RCC 7860 (cell line): ENCODE results near the gene MAGEB17.
"Not testable (repeated sequence)": the region's sequence is repeated elsewhere in the genome, so short reads cannot be mapped to it uniquely, and the experiment has no call there.

Source experiments
- DNase-seq: peaks from one replicate; pipeline ENCODE4 v3.0.0-alpha.2; 2015; ENCODE audit warnings: low spot score
- FAIRE-seq: peaks from 2 replicates; lab custom pipeline; 2012; peaks lifted over from hg19 to GRCh38; lab: Jason Lieb, UNC

The MAGEB17 gene

DNA sequence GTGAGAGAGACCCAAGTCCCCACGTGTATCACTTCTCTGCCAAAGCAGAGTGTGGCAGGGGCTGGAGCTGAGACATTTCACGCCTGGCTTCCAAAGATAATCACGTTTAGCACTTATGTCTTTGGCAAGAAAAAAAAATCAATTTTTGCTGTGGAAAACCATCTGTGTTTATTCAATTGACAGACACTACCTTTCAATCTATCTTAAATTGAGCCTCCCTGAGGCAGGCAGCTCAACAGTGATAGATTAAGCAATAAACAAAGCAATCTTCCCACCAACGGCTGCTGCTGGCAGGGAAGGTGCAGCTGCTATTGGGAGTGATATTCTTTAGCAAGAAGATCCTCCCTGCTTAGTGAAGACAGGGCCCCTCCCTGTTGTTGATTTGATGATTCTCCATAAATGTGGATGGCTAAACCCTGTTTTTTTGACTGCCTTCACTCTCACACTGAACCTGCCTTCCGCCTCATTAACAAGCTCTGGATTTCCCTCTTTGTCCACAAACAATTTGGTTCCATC is 11.6 kb upstream of the MAGEB17 start:
- no peak for DNase-seq
- FAIRE-seq: no peak

GRCh38 chrX:16156692-16157331 is 10.5 kb upstream of the MAGEB17 start:
- no peak for DNase-seq
- no peak for FAIRE-seq

- FAIRE-seq (peak; percentile 99), DNase-seq (peak; percentile 95)
Measured at GRCh38 chrX:16160729-16161128, 6.6 kb upstream of the MAGEB17 start.

DNA sequence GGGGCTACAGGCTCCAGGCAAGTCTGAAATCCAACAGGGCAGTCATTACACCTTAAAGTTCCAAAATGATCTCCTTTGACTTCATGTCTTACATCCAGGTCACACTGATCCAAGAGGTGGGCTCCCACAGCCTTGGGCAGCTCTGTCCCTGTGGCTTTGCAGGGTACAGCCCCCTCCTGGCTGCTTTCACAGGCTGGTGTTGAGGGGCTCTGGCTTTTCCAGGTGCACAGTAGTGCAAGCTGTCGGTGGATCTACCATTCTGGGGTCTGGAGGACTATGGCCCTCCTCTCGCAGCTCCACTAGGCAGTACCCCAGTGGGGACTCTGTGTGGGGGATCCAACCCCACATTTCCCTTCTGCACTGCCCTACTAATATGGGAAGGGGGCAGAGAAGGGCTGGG is 6.1 kb upstream of the MAGEB17 start:
- not testable (repeated sequence) for FAIRE-seq

GRCh38 chrX:16162391-16162790 is 4.9 kb upstream of the MAGEB17 start:
- FAIRE-seq (no peak), DNase-seq (no peak)

More for the DNA sequence above, 6.1 kb upstream of the MAGEB17 start:
- not testable (repeated sequence) for DNase-seq

DNA sequence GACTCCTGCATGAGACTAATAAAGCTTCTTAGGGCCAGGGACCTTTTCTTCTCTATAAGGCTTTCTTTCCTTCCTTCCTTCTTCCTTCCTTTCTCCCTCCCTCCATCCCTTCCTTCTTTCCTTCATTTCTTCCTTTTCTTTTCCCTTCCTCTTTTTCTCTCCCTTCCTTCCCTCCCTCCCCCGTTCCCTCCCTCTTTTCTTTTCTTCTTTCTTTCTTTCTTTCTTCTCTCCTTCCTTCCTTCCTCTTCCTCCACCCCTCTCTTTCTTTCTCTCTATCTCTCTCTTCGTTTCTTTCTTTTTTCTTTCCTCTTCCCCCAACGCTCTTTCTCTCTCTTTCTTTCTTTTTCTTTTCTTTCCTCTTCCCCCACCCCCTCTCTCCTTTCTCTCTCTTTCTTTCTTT is 2.5 kb upstream of the MAGEB17 start:
- FAIRE-seq (no peak), DNase-seq (no peak)

DNA sequence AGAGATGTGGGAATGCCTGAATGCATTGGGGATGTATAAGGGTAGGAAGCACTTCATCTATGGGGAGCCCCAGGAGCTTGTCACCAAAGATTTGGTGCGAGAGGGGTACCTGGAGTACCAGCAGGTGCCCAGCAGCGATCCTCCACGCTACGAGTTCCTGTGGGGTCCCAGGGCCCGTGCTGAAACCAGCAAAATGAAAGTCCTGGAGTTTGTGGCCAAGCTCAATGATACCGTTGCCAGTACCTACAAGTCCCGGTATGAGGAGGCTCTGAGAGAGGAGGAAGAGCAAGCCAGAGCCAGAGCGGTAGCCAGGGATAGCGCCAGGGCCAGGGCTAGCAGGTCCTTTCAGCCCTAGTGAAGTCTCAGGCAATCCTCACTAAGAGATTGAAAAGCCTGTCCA is 3.8 kb downstream of the MAGEB17 start:
- DNase-seq: no peak
- no peak for FAIRE-seq

GRCh38 chrX:16171944-16172343 is 4.7 kb downstream of the MAGEB17 start:
- DNase-seq (no peak), FAIRE-seq (no peak)

- FAIRE-seq (no peak), DNase-seq (no peak)
Measured at GRCh38 chrX:16172391-16172790, 5.1 kb downstream of the MAGEB17 start.

DNA sequence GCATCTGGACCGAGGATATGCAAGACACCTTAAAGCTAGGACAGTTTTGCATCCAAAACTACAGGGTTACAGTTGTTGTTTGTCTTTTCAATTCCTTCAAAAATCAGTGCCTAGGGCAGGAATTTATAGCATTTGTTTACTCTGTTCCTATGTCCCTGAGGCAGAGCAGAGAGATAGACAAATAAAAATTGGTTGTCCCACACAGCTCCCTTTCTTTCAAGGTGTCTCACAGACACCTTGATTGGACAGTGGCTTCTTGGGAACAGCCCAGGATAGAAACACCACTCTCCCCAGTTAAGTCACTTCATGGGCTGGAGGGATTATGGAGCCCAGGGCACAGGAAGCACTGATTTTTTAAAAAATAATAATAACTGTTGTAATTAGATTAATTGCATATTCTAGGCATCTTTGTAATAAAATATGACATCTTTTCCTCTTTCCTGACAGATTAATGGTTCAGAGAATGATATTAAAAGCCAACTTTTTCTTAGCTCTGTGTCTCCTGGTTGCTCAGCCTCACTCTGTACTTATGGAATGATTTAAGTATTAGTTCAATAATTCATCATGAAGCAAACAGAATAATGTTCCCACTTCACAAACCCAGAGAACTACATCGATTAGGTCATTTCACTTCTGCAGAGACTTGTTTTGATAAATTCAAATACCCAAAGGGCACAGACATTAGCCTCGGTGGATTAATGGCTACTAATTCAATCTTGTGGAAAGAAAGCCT is 8.2 kb downstream of the MAGEB17 start:
- FAIRE-seq (no peak), DNase-seq (no peak)

GRCh38 chrX:16177260-16177659 is 10.0 kb downstream of the MAGEB17 start:
- no peak for FAIRE-seq
- DNase-seq: no peak

DNA sequence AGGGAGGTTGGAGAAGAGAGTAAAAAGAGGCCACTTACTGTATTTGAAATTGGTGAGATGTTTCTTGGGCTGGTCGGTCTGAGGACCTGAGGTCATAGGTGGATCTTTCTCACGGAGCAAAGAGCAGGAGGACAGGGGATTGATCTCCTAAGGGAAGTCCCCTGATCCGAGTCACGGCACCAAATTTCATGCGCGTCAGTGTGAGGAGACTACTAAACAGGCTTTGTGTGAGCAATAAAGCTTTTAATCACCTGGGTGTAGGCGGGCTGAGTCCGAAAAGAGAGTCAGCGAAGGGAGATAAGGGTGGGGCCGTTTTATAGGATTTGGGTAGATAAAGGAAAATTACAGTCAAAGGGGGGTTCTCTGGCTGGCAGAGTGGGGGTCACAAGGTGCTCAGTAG is 16.6 kb downstream of the MAGEB17 start:
- not testable (repeated sequence) for DNase-seq, FAIRE-seq

GRCh38 chrX:16185725-16186136 is 18.4 kb downstream of the MAGEB17 start:
- DNase-seq (peak; percentile 87), FAIRE-seq (peak; percentile 97)

- DNase-seq: no peak
- FAIRE-seq: no peak
Measured at GRCh38 chrX:16186380-16187007, 19.2 kb downstream of the MAGEB17 start.

DNA sequence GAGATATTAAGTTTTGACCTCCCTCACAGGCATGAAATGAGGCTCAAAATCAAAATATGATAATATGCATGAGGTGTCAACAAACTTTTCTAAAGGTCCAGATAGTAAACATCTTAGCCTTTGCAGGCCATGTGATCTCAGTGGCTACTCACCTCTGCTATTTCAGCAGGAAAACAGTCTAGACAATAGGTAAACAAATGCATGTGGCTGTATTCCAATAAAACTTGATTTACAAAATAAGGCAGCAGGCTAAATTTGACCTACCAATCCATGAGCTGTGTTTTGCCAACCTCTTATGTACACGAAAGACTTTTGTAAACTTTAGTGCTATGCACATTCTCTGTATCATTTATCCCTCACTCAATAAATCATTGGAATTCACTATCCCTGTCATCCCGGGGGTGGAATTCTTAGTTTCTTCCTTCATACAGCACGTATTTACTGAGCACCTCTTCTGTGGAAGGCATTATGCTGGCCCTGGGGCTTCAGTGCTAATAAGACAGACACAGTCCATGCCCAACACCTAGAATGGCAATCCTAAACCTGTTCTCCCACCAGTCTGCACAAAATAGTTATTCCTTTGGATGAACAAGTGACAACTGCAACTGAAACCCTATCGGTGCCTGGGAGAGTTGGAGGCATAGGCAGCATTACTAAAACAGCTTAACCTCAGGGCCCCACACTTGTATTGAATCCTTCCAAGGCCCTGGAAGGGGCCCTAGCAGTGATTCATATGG is 19.9 kb downstream of the MAGEB17 start:
- DNase-seq: no peak
- no peak for FAIRE-seq

- FAIRE-seq (no peak), DNase-seq (no peak)
Measured at GRCh38 chrX:16188687-16189086, 21.4 kb downstream of the MAGEB17 start.

GRCh38 chrX:16191605-16192004 is 24.3 kb downstream of the MAGEB17 start:
- FAIRE-seq (no peak), DNase-seq (no peak)

DNA sequence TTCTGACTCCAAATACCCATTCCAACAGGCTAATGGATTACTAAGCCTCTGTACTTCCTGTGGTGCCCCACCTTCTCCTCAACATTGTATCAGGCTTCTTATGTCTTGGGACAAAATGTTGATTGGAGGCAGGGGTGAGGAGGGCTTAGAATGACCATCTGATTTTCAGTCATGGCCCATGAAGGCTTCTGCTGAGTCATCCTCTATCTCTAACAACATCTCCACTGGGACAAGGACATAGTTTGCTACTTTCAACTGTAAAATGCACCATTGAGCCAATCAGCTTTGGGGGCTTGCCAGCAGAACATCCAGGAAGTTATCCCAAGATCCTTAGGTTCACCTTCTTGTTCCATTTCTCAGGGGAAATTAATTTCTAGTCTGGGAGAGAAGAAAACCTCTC is 29.5 kb downstream of the MAGEB17 start:
- no peak for DNase-seq
- FAIRE-seq: no peak

- no peak for DNase-seq
- FAIRE-seq: no peak
Measured at GRCh38 chrX:16199343-16199742, 32.1 kb downstream of the MAGEB17 start.

- no peak for FAIRE-seq
- no peak for DNase-seq
Measured at GRCh38 chrX:16202943-16203342, 35.7 kb downstream of the MAGEB17 start.

DNA sequence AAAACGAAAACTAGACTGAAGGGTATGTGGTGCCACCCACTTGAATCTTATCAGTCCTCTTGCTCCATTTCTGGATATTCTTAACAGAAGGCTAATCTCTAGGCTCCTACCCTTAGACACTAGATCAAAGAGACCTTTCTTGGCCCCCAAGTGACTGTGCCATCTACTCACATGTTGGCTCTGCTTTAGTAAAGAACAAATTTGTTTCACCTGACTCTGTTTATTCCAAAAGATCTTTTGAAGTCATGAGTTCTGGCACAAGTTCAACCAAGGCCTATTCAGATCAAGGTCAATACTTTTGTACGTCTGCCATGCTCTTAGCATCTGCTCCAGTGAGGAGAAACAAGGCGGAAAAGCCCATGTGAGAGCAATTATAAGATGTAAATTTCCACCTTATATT is 37.3 kb downstream of the MAGEB17 start:
- no peak for FAIRE-seq
- DNase-seq: no peak
